LHCN-M2 (cell line): ENCODE measurements around the gene GIPC3. TPM values are rescaled to one million over a fixed set of nuclear protein-coding genes. Genes with fewer than 3 reads are reported as not detected.

ENCODE experiments used
- DNase-seq: peaks from one replicate; pipeline ENCODE4 v3.0.0-alpha.2; 2012; ENCODE audit warnings: low read depth
- polyA plus RNA-seq: library from polyadenylated mRNA; unstranded; fragments of >200 nt; gene quantifications from one replicate; pipeline ENCODE4 v1.2.1, GENCODE V29; 2012; ENCODE audit warnings: missing spikeins
- total RNA-seq: library from RNA; depleted of rRNA; stranded (reverse); fragments of >200 nt; gene quantifications from 2 replicates; pipeline ENCODE4 v1.2.3, GENCODE V29; 2014; rRNA removed

Gene GIPC3
- total RNA-seq: 0.06 and 0.17 TPM in 2 replicates
- polyA plus RNA-seq: 0.23 TPM

DNA sequence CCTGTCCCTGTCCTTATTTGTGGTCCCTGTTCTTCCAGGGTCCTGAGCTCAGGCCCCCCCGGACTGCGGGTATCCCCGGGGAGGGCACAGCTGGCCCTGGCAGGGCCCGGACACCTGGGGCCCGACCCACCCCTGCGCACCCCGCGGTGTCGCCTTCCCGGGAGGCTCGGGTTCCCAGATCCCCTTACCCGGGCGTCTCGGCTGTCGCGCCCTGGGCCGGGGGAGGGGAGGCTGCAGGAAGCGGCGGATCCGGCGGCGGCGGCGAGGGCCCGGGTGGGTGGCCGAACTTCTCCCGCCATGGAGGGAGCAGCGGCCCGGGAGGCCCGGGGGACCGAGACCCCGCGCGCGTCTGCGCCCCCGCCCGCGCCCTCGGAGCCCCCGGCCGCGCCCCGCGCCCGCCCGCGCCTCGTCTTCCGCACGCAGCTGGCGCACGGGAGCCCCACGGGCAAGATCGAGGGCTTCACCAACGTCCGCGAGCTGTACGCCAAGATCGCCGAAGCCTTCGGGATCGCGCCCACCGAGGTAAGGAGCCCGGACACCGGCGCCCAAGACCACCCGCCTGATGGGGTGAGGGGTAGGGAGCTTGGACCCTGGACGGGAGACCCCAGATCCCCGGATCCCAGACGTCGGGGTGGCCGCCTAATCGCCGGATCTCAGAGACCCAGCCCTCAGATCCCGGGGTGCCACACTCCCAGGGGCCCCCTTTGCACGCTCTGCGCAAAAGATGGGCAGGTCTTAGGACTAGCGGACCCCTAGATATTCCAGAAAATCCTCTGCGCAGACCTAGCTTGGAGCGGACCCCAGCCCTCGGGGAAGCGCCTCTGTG is at the start of gene GIPC3:
Gene GIPC3, plus strand, starts transcription at position 178 of the 826 bp plus-strand sequence. Its CDS starts 120 bp downstream, at position 298.
- no peak for DNase-seq

GRCh38 chr19:3535563-3535965 is 49.7 kb upstream of the GIPC3 start:
- no peak for DNase-seq

GRCh38 chr19:3535981-3536380 is 49.3 kb upstream of the GIPC3 start:
- DNase-seq: no peak

- no peak for DNase-seq
These were observed 48.7 kb upstream of the GIPC3 start for GRCh38 chr19:3536429-3537100.

- DNase-seq: no peak
These were observed 48.2 kb upstream of the GIPC3 start for GRCh38 chr19:3537101-3537437.

GRCh38 chr19:3537438-3538240 is 47.6 kb upstream of the GIPC3 start:
- no peak for DNase-seq

GRCh38 chr19:3538258-3538929 is 46.9 kb upstream of the GIPC3 start:
- DNase-seq: no peak

DNA sequence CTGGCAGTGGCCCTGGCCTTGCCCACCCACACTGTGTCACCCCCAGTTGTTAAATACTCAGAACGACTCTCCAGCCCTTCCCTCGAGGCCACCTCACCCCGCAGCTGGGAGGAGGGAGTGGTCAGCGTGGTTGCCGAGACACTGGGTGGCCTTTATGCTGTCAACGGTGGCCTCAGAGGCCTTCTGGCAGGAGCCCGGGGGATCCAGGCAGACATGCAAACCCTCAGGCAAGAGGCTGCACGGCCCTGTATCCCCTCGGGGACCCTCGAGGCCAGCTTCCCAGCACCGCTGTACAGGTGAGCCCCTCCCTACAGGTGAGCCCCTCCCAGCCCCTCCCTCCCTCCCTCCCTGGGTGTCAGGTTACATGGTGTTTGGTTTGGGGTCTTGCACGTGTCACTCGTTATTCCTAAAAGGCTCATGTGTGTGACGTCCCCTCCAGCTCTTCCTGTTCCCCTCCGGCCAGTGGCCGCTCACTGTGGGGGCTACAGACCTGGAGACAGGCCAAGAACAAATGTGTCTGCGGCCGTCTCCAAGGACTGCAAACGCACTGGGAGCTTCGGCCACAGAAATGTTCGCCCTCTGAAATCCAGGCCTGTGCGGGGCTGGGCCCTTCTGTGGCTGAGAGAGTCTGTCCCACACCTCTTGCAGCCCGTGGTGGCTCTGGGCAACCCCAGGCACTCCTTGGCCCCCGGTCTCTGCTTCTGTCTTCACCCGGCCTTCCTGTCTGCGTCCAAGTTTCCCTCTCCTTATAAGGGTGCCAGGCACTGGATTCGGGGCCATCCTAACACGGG is 46.1 kb upstream of the GIPC3 start, which contains the start of gene TEKTIP1:
Gene TEKTIP1, plus strand, starts transcription at position 210 of the 791 bp plus-strand sequence. Its CDS starts 4 bp downstream, at position 214.
- no peak for DNase-seq

DNA sequence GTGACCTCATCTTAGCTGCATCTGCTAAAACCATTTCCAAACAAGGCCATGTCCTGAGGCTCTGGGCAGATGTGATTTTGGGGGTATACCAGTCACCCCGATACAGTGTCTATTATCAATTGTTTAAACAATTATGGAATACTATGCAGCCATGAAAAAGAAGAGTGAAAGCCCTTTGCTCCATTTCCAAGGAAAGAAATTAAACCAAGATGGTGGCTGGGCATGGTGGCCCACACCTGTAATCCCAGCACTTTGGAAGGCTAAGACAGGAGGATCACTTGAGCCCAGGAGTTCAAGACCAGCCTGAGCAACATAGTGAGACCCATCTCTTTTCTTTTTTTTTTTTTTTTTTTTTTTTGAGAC is 45.5 kb upstream of the GIPC3 start:
- no peak for DNase-seq

DNA sequence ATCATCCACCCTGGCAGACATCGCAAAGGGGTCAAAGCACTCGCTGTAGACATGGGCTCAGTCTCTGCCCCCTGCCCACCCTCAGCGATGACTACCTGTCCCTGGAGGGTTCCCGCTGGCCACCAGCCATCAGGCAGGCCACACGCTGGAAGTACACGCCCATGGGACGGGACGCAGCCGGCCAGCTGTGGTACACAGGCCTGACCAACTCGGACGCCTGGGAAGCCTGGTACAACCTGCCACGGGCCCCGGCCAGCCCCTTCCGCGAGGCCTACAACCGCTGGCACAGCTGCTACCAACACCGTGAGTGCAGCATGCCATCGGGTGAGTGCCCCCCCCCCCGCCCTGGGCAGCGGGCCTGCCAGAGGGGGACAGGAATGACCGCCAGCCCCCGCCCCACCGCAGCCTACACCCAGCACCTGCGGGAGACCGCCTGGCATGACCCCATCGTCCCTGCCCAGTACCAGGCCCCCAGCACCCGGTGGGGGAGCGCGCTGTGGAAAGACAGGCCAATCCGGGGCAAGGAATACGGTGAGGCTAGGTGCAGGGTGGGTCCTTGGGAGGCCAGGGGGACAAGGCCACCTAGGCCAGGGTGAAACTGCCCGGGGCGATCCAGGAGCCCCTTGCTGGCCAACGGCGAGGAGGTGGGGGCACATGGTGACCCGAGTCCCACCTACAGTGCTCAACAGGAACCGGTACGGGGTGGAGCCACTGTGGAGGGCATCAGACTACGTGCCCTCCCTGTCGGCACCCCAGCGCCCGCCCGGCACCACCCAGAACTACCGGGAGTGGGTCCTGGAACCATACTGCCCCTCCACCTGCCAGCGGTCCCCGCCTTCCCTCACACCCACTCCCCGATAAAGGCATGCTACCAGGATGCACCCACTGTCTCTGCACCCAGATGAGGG is 41.9 kb upstream of the GIPC3 start:
- DNase-seq: no peak

GRCh38 chr19:3544058-3544376 is 41.3 kb upstream of the GIPC3 start:
- DNase-seq: no peak

DNA sequence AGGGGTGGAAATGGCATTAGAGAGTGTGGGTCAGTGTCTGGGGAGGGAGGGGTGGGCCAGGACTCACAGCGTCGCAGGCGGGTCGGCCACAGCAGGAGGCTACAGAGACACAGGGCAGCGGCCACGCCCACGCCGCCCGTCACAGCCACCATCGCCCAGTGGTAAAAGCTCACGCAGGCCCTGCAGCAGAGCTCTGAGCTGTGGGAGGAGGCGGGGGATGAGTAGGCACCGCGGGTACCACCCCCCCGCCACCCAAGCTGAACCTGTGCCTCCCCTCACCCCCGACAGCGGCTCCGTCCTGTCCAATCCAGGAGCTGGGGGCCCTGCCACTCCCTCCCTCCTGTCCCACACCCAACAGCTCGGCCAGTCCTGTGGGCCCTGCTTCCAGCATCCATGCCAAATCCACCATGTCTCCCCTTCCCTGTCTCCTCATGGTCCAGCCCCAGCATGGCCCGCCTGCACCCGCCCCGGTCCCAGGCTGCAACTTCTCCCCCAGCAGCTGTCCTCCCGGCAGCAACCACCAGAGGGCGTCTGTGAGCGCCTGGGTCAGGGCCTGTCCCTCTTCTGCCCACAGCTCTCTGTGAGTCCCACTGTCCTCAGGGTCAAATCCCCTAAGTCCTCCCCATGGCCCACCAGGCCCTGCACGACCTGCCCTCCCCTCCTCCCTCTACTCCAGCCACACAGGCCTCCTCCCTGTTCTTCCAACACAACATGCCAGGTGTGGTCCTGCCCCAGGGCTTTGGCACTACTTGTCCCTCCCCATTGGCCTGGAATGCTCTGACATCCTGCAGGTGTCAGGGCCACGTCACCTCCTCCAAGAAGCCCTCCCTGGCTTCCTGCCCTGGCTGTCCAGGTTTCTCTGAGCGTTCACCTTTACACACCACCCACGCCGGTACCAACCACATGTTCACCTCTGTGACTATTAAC is 40.3 kb upstream of the GIPC3 start:
- peak; percentile 49 for DNase-seq

DNA sequence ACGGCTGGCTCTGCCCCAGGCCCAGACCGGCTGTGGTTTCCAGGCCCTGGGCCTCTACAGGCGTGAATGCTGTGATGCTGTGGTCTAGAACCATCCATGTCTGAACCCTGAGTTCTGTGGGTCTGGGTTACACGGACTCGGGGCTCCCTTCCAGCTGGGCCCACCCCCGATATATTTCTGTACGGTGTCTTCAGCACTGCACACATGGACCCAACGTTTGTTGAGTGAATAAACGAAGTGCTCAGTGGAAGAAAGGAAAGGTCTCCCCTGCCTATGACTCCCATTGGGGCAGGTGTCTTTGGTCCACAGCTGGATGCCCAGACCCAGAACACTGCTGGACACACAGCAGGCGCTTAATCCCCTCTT is 39.6 kb upstream of the GIPC3 start:
- no peak for DNase-seq

DNA sequence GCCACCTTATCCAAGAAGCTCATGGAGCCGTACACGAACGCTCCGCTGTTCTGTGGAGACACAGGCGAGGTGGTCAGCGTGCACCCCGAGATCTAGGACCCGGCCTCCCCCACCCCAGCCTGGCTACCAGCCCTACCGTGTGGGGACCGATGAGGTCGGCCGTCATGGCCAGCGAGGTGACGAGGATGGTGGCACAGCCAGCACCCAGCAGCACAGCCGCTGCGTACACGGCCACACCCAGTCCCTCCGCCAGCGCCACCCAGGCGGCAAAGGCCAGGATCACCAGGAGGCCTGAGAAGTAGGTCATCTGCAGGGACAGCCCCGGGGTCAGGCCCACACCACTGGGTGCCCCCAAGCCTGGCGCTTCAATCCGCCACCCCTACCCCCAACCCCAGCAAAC is 39.2 kb upstream of the GIPC3 start:
- no peak for DNase-seq

- DNase-seq: no peak
These were observed 38.0 kb upstream of the GIPC3 start for GRCh38 chr19:3547301-3547731.

DNA sequence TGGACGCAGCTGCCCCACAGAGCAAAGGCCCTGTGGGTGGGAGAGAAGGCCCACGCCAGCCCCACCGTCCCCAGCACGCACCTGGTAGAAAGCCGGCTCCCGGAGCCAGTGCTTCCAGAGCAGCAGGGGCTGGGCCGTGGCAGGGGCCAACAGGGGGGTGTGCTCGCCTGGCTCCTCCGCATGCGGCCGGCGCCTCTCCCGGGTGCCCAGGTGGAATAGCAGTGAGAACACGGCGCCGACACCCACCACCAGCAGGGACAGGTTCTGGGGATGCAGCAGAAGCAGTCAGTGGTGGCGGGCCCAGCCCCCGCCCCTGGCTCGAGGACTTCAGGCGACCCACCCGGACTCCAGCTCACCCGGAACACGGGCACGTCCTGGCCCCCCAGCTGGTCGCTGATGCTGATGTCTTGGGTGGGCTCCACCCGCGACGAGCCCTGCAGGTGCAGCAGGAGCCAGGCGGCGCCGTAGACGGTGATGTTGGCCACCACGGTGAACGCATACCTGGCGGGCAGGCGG is 37.5 kb upstream of the GIPC3 start:
- no peak for DNase-seq

GRCh38 chr19:3548606-3549005 is 36.7 kb upstream of the GIPC3 start:
- no peak for DNase-seq

GRCh38 chr19:3549816-3550215 is 35.5 kb upstream of the GIPC3 start:
- no peak for DNase-seq
